PC-9 (cell line): ENCODE data around the gene AKAP13. TPM values are rescaled to one million over a fixed set of nuclear protein-coding genes. Genes with fewer than 3 reads are reported as not detected.

Experiments
- BruUV-seq: library from RNA; stranded (reverse); fragments of 400-500 nt; replicated peaks from 2 replicates; lab custom pipeline; 2021; lab: Mats Ljungman, UMichigan
- CTCF ChIA-PET: fragments of 300-600 bp; sonication (Branson Sonifier 250); formaldehyde crosslinking; loops from one replicate; lab custom pipeline; 2022; ENCODE audit warnings: antibody characterized with exemption; lab: Charles Lee
- POLR2A ChIA-PET: fragments of 300-600 bp; sonication (Branson Sonifier 250); formaldehyde crosslinking; loops from one replicate; lab custom pipeline; 2022; ENCODE audit warnings: antibody characterized with exemption; ENCODE audit not compliant: unreplicated experiment; lab: Charles Lee
- DNase-seq, 2 experiments: peaks; one replicate each; pipeline versions ENCODE4 v3.0.0 to v3.0.0-alpha.2; 2015 to 2022; ENCODE audit warnings: mixed read lengths in 1 of 2
- H2AFZ ChIP-seq: fragments of 200-600 bp; sonication (generic); 2 replicates; pipeline ENCODE4 v1.8.1; 2017; ENCODE audit warnings: antibody characterized with exemption
- H3F3A ChIP-seq: fragments of 200-600 bp; sonication (generic); 2 replicates; pipeline ENCODE4 v1.8.1; 2017; ENCODE audit warnings: antibody characterized with exemption, mild to moderate bottlenecking, low read depth; ENCODE audit not compliant: insufficient read depth
- H3K27ac ChIP-seq: fragments of 200-600 bp; sonication (generic); 2 replicates; pipeline ENCODE4 v1.6.1; 2016; ENCODE audit warnings: mixed run types
- H3K27me3 ChIP-seq: fragments of 200-600 bp; sonication (generic); 2 replicates; pipeline ENCODE4 v1.6.1; 2016; ENCODE audit warnings: low read depth, mixed run types; ENCODE audit not compliant: insufficient read depth
- H3K36me3 ChIP-seq: fragments of 200-600 bp; sonication (generic); 2 replicates; pipeline ENCODE4 v1.6.1; 2016; ENCODE audit warnings: low read depth, mixed run types
- H3K4me1 ChIP-seq: fragments of 200-600 bp; sonication (generic); replicated peaks from 2 replicates; pipeline ENCODE4 v1.6.1; 2016; ENCODE audit warnings: mixed run types; ENCODE audit not compliant: insufficient read depth
- H3K4me2 ChIP-seq: fragments of 200-600 bp; sonication (generic); 2 replicates; pipeline ENCODE4 v1.6.1; 2017; ENCODE audit warnings: mixed run types
- H3K4me3 ChIP-seq: fragments of 200-600 bp; sonication (generic); 2 replicates; pipeline ENCODE4 v1.6.1; 2016; ENCODE audit warnings: mixed run types
- H3K79me2 ChIP-seq: fragments of 200-600 bp; sonication (generic); 2 replicates; pipeline ENCODE4 v1.6.1; 2017; ENCODE audit warnings: low read depth, mixed run types
- H3K9me2 ChIP-seq: fragments of 200-600 bp; sonication (generic); 2 replicates; pipeline ENCODE4 v1.8.1; 2017; ENCODE audit warnings: mild to moderate bottlenecking; ENCODE audit not compliant: insufficient read depth
- H3K9me3 ChIP-seq: fragments of 200-600 bp; sonication (generic); 2 replicates; pipeline ENCODE4 v1.8.1; 2016; ENCODE audit warnings: low read depth; ENCODE audit not compliant: insufficient read depth
- H4K20me1 ChIP-seq: fragments of 200-600 bp; sonication (generic); 2 replicates; pipeline ENCODE4 v1.8.1; 2017; ENCODE audit not compliant: insufficient read depth
- EZH2 ChIP-seq: fragments of 200-600 bp; sonication (generic); IDR thresholded peaks from 2 replicates; pipeline ENCODE4 v1.8.0; 2017; ENCODE audit warnings: antibody characterized with exemption, low read depth
- intact Hi-C: fragments of 100-400 bp; cut with micrococcal nuclease; formaldehyde crosslinking; loops from one replicate; pipeline ENCODE4 v1.10.0; 2022; ENCODE audit not compliant: unreplicated experiment
- total RNA-seq: library from RNA; stranded (reverse); gene quantifications from 2 replicates; pipeline ENCODE4 v1.2.3, GENCODE V29; 2021
- TF ChIP-seq, protein P1 (sequence below): fragments of 200-600 bp; sonication (generic); conservative IDR thresholded peaks from 2 replicates; pipeline ENCODE4 v1.6.1; 2017; ENCODE audit warnings: mixed run types, antibody characterized with exemption, mild to moderate bottlenecking, moderate library complexity

The AKAP13 gene
- total RNA-seq, 1 experiment from 2014 or later: 82.5 TPM

DNA sequence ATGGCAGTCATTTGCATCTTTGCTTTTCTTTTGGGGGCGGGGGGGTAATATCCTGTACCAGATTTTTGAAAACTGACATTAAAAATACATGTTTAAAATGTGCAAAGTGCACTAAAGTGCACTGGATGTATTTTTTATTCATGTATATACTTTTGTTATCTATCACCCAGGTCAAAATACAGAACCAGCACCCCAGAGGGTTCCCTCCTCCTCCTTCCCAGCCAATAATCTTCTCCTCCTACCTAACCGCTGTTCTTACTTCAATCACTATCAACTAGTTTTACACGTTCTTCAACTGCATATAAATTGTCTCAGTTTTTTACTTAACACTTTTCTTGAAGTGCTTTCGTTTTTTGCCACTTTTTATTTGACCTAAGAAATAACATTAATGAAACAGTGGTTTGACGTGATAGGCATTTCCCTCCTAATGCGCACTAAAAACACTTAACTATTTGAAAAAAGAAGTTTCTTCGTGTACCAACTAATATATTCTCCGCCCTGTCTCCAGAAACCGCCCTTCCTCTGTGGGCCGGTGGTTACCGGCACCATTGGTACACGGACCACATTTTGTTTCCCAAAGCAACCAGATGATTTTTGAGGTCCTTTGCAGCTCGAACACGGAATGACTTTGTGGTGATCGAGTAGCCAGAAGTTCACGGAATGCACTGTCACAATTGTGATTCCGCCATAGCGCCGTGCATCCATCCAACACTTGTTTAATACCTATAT, 836 bp upstream of the AKAP13 start:
- peak overlapping the region; percentile 79 for H3K27ac ChIP-seq
- peaks cover 7% of the 10 kb centered on the region for H3F3A ChIP-seq
- peak overlapping the region; percentile 81 for H3K4me2 ChIP-seq
- no peak for DNase-seq
- TSS peak; percentile 87 for BruUV-seq
- H3K4me1 ChIP-seq: peaks cover 32% of the 10 kb centered on the region
- 0 out of 2 replicates have a peak, but pooled peaks cover 7% of the 10 kb centered on the region for H3K36me3 ChIP-seq
- POLR2A ChIA-PET: interaction anchor here (0.6 to 1.0 kb wide), 5 partner anchors 25 to 267 kb away, joined by 3 to 25 read pairs (median 9); no protein-coding TSS in a partner anchor
- no peak for TF ChIP-seq EZH2
- TF ChIP-seq, protein P1, sequence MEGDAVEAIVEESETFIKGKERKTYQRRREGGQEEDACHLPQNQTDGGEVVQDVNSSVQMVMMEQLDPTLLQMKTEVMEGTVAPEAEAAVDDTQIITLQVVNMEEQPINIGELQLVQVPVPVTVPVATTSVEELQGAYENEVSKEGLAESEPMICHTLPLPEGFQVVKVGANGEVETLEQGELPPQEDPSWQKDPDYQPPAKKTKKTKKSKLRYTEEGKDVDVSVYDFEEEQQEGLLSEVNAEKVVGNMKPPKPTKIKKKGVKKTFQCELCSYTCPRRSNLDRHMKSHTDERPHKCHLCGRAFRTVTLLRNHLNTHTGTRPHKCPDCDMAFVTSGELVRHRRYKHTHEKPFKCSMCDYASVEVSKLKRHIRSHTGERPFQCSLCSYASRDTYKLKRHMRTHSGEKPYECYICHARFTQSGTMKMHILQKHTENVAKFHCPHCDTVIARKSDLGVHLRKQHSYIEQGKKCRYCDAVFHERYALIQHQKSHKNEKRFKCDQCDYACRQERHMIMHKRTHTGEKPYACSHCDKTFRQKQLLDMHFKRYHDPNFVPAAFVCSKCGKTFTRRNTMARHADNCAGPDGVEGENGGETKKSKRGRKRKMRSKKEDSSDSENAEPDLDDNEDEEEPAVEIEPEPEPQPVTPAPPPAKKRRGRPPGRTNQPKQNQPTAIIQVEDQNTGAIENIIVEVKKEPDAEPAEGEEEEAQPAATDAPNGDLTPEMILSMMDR: no peak
- CTCF ChIA-PET: interaction anchor here (0.6 kb wide), 1 partner anchor 83 kb away, joined by 5 read pairs; no protein-coding TSS in a partner anchor
- H4K20me1 ChIP-seq: peaks cover 20% of the 10 kb centered on the region
- peak overlapping the region; percentile 74 for H2AFZ ChIP-seq
- intact Hi-C loops: loop anchor here (1.0 to 2.0 kb wide), 2 partner anchors 21 to 48 kb away; no protein-coding TSS in a partner anchor
- H3K9me3 ChIP-seq: no peaks in the 10 kb centered on the region
- H3K9me2 ChIP-seq: no peaks in the 10 kb centered on the region
- H3K27me3 ChIP-seq: no peaks in the 10 kb centered on the region
- H3K79me2 ChIP-seq: peaks cover 36% of the 10 kb centered on the region
- H3K4me3 ChIP-seq: peak overlapping the region; percentile 65

DNA sequence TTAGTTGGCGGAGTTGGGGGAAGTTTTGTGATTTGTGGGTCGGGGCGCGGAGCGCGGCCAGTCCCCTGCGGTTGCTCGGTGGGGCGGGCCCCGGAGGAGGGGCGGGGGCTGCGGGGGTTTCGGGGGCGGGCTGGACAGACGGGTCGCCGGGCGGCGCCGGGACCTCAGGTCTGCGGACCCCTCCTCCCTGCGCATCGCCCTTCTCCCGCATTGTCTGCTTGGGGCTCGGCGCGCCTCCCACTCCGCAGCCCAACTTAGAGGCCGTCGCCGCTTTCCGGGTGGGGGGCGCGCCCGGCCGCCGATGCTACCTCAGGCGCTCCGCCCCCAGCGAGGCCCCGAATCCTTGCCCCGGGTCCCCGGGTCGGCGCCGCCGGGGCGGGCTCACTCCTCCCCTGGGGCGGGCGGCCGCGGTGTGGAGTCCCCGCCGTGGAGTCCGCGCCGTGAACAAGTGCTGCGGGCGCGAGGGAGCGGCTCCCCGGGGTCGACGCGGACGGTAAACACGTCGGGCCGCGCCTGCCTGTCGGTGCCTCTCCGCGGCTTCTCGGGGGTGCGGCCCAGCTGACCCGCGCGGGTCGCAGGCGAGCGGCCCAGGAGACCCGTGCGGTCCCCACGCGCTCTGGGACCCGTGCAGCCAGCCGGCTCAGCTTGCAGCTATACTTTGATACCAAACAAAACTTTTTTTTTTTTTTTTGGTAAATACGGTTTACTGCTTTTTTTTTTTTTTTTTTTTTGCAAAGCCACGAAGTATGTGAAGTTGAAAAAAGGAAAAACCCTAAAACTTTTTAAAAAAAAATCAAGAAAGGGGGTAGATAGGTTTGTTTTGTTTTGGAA, 624 bp downstream of the AKAP13 start:
- intact Hi-C loops: loop anchor here (1.0 to 2.0 kb wide), 2 partner anchors 22 to 50 kb away; no protein-coding TSS in a partner anchor
- peak; percentile 41 to 57 for DNase-seq
- Histone ChIP-seq H4K20me1 (peaks cover 27% of the 10 kb centered on the region), H3K4me3 (peak overlapping the region; percentile 66), H2AFZ (no peak overlapping the region), H3K27ac (peak overlapping the region; percentile 82), H3K4me2 (peak overlapping the region; percentile 75), H3K4me1 (peaks cover 32% of the 10 kb centered on the region), H3K27me3 (no peaks in the 10 kb centered on the region), H3K36me3 (0 out of 2 replicates have a peak, but pooled peaks cover 15% of the 10 kb centered on the region), H3F3A (peaks cover 8% of the 10 kb centered on the region), H3K9me2 (no peaks in the 10 kb centered on the region), H3K9me3 (no peaks in the 10 kb centered on the region), H3K79me2 (peaks cover 50% of the 10 kb centered on the region)
- TF ChIP-seq, protein P1: no peak
- TF ChIP-seq EZH2: no peak
- ChIA-PET CTCF (interaction anchor here (0.6 to 0.7 kb wide), 2 partner anchors 53 to 144 kb away, joined by 3 to 10 read pairs; no protein-coding TSS in a partner anchor), POLR2A (interaction anchor here (0.5 to 1.2 kb wide), 8 partner anchors 13 to 429 kb away, joined by 4 to 30 read pairs (median 8); no protein-coding TSS in a partner anchor)
- no TSS peak for BruUV-seq
